DMS153 (cell line): ENCODE data around the gene OTOL1.

Source experiments
- DNase-seq: peaks from one replicate; lab custom pipeline; 2025; lab: John Stamatoyannopoulos, UW

OTOL1 gene

GRCh38 chr3:161540594-161540993 lies 44.0 kb downstream of the OTOL1 start:
- DNase-seq = no peak

DNA sequence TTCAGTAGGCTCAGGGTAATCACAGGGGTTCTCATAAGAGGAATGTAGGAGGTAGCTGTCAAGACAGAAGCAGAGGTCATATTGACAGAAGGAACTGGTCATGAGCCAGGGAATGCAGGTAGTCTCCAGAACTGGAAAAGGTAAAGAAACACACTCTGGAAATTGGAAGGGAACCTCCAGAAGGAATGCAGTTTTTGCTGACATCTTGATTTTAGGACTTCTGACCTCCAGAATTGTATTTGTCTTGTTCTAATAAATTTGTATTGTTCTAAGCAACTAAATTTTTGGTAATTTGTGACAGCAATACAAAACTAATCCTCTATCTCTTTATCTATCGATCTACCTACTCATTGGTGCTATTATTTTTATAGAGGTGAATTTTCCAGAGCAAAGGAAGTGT lies 49.2 kb downstream of the OTOL1 start:
- no peak for DNase-seq

DNA sequence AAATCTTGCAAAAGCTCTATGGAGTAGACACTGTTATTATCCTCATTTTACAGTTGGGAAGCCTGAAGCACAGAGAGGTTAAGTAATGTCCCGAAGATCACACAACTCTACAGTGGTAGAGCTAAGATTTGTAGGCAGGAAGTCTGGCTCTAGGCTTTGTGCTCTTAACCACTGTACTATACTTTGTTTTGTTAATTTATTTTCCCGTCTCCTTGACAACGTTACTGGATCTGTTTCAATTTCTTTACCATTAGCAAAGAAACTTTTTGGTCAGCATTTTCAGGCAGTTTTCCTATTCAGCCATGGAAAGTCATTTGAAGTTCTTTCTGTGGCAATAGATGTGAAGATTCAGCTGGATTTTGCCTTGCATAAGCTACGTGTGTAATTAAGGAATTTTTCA lies 51.7 kb downstream of the OTOL1 start:
- DNase-seq = no peak

DNA sequence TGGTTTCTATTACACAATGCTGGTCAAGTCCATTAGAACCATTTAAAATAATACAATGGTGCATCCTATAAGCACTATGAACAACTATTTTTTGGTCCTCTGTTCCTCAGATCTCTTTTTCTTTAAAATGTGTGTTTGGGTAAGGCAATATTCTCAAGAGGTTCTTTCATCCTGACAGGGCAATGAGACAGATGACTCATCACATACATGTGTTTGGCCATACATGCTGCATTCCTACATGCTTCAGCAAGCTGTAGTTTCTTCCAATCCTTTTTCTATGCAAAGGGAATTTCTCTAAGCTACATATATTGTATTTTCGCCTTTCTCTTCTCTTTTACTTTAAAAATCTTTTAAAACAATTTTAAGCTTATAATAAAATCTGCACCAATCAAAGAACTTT lies 52.7 kb downstream of the OTOL1 start:
- no peak for DNase-seq

DNA sequence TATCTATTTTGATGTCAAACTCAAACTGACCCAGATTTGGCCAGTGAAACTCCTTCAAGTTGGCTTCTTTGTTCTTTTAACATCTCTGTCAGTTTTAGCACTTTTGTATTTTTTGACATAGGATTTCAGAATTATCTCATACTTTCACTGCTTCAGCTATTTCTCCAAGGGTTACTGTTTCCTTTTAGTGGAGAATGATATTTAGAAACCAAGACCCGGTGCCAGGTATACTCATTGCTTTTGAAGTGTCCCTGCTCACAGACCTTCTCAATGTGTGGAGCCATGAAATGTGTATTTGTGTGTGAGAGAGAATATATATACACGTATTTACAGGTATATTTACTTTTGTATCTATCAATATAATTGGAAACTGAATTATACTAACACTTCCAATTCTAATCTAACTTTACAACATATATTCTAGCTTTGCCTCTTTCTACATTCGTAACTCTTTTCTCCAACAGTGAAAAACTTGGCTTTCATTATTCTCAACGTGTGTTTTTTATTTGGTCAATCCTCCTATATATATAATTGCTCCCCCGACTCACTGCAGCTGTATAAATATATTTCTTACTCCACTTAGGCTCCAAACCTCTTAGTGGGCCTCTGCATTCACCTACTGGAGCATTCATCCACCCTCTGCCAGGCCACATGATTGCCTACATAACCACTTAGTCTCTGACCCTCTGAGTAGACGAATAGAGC lies 54.0 kb downstream of the OTOL1 start:
- DNase-seq = no peak

- no peak for DNase-seq
These were observed 55.1 kb downstream of the OTOL1 start for GRCh38 chr3:161551697-161552096.

DNA sequence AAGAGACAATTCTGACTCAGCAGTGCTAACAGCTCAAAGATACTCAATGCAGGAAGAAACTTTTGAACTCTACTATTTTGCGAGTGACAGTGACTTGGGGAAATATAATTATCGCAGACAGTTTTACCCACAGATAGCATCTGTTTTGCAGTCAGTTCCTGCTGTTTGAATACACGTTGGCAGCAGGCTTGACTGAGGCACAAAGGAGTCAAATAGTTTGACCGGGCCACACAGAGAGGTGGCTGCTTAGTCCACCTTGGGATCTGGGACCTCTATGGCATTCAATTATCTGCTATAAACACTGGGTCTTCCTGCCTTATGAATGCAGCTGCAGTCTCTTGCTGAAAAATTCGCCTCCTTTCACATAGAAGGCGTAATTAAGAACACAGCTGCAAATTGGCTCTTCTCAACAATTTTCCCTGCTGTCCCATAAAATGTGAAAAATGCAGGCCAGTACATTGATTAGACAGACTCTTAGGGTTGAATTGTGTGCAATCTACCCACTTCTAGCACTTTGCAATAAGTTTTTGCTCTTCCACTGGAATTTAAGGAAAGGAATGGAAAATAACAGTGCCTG lies 56.5 kb downstream of the OTOL1 start:
- no peak for DNase-seq
